Ishikawa (cell line): ENCODE data around the gene SLC30A2.
A peak's percentile ranks its signal among the peaks of the same experiment; 100 is the strongest.

ENCODE experiments used
- CEBPB ChIP-seq: IDR thresholded peaks from 2 replicates; pipeline ENCODE4 v1.6.1; 2012
- MAX ChIP-seq: IDR thresholded peaks from 2 replicates; pipeline ENCODE4 v1.6.1; 2012
- RAD21 ChIP-seq: IDR thresholded peaks from 2 replicates; pipeline ENCODE4 v1.6.1; 2012; ENCODE audit warnings: low read depth
- REST ChIP-seq: IDR thresholded peaks from 2 replicates; pipeline ENCODE4 v1.6.1; 2012; ENCODE audit warnings: low read depth, mild to moderate bottlenecking
- YY1 ChIP-seq: IDR thresholded peaks from 2 replicates; pipeline ENCODE4 v1.6.1; 2012; ENCODE audit warnings: low read depth

- TF ChIP-seq CEBPB: no peak
- peak; percentile 37 for TF ChIP-seq RAD21
- TF ChIP-seq MAX: no peak
- no peak for TF ChIP-seq YY1
- TF ChIP-seq REST: no peak
Observed at GRCh38 chr1:26009796-26010447, 36.0 kb downstream of the SLC30A2 start.
